ENCODE results near the gene AP2A2. TPM values are rescaled to one million over a fixed set of nuclear protein-coding genes. Genes with fewer than 3 reads are reported as not detected.

AP2A2 gene
- total and polyA plus RNA-seq, 2 of the 4 experiments (the other 2 are of a cell fraction) = 19.9 to 49.0 TPM

DNA sequence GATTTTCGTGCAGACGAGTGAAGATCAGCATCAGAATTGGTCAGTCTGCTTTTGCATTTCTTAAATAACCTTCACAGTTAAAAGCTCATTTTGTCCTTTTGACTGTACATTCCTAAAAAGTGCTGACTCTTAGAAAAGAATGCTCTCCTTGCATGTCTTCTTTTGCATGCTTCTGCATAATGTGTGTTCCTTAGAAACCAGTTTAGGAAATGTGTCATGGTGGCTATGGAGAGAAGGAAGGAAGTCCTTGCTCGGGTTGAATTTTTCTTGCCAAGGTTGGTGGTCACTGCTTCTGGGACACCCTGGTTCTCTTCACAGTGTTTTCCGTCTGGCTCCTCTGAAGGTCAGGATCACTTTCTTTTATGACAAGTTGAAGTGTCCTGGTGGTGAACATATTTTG lies 6.8 kb downstream of the AP2A2 start:
- no peak overlapping the region for H2BK120ac ChIP-seq (ENCODE audit: low read depth, low read length)
- no peak for ATAC-seq (ENCODE audit: low read depth)
- no peak overlapping the region for H4K91ac ChIP-seq (ENCODE audit: insufficient read depth, low read depth, low read length)
- TF ChIP-seq MAFK (IDR thresholded peaks at IDR 0.05; ENCODE audit: low read depth, low read length) = peak; percentile 96
- TF ChIP-seq POLR2A (IDR thresholded peaks at IDR 0.05; ENCODE audit: low read depth, low read length) = no peak
- no peak for TF ChIP-seq FOS (IDR thresholded peaks at IDR 0.05; ENCODE audit: low read depth, low read length)
- no peak for TF ChIP-seq BHLHE40 (IDR thresholded peaks at IDR 0.05; ENCODE audit: low read depth, low read length)
- no peak for TF ChIP-seq CHD1 (IDR thresholded peaks at IDR 0.05; ENCODE audit: low read depth, low read length)
- H3K4ac ChIP-seq (ENCODE audit: low read depth, low read length) = no peak overlapping the region
- intact Hi-C loops (cut with micrococcal nuclease) (loop anchor here (5.0 kb wide), 1 partner anchor 35 kb away; no protein-coding TSS in a partner anchor), in situ Hi-C loops (cut with MboI; ENCODE audit: low sequenced_read_pairs) (no loop called here), dilution Hi-C loops (cut with HindIII; ENCODE audit: low sequenced_read_pairs, unreplicated experiment) (no loop called here)
- H3K4me3 ChIP-seq (ENCODE audit: insufficient read depth, low read depth, low read length) = no peak overlapping the region
- H3K27ac ChIP-seq (ENCODE audit: insufficient read depth, low read length) = no peak overlapping the region
- ChIA-PET CTCF (interaction anchor here (0.6 kb wide), 1 partner anchor 378 kb away, joined by 3 read pairs; no protein-coding TSS in a partner anchor), POLR2A (ENCODE audit: unreplicated experiment) (no interaction called here)
- peaks cover 4% of the 10 kb centered on the region; the same call in 1 of the 2 replicates for H3K4me1 ChIP-seq (ENCODE audit: control insufficient read depth, insufficient read depth, low read length)
- WGBS, 2 experiments (ENCODE audit: extremely low coverage in 2 of 2, insufficient read length in 1 of 2) = no CpG with 5 or more reads among the region's 4 CpGs
- no peak overlapping the region for H3K23ac ChIP-seq (ENCODE audit: low read depth, low read length)
- H3K36me3 ChIP-seq (ENCODE audit: control insufficient read depth, insufficient read depth, low read length) = peaks cover 7% of the 10 kb centered on the region
- no peak overlapping the region for H2AFZ ChIP-seq (replicated peaks; ENCODE audit: low read length, poor library complexity)
- DNase-seq = no peak
- H3K79me1 ChIP-seq (ENCODE audit: low read depth in 1 of 2, low read length in 2 of 2) = peaks cover 15 to 78% of the 10 kb centered on the region in 2 experiments
- H2BK5ac ChIP-seq (ENCODE audit: low read depth, low read length, poor library complexity, severe bottlenecking) = no peak overlapping the region
- H4K20me1 ChIP-seq (ENCODE audit: insufficient read depth, low read length) = peaks cover 78% of the 10 kb centered on the region
- H2BK20ac ChIP-seq (ENCODE audit: low read depth, low read length) = no peak overlapping the region
- no peak overlapping the region for H3K14ac ChIP-seq (replicated peaks; ENCODE audit: low read depth, low read length)
- H2AK9ac ChIP-seq (replicated peaks; ENCODE audit: low read depth, low read length, poor library complexity) = no peak overlapping the region
- H2BK15ac ChIP-seq (ENCODE audit: low read depth, low read length) = no peak overlapping the region
- H3K9me3 ChIP-seq (ENCODE audit: control insufficient read depth, insufficient read depth, low read length) = no peaks in the 10 kb centered on the region
- H3K56ac ChIP-seq (ENCODE audit: extremely low read depth, insufficient read depth, low read length) = no peak overlapping the region
- H2AK5ac ChIP-seq (ENCODE audit: low read depth, low read length) = no peak overlapping the region
- no peak overlapping the region for H4K8ac ChIP-seq (ENCODE audit: low read depth in 2 of 2, low read length in 2 of 2)
- H3K9ac ChIP-seq (ENCODE audit: low read depth, low read length) = no peak overlapping the region
- no peak overlapping the region for H3K4me2 ChIP-seq (ENCODE audit: low read depth, low read length)
- peaks cover 16% of the 10 kb centered on the region for H3K9me1 ChIP-seq (ENCODE audit: insufficient read depth, low read length)
- no peaks in the 10 kb centered on the region for H3K27me3 ChIP-seq (ENCODE audit: control insufficient read depth, insufficient read depth, low read length)
- BruUV-seq (replicated peaks) = no TSS peak
- no peak overlapping the region for H4K5ac ChIP-seq (ENCODE audit: low read depth, low read length)
- no peak overlapping the region for H3K18ac ChIP-seq (ENCODE audit: low read depth, low read length)

Measured in IMR-90 (cell line).